K562 (cell line): Measurements from ENCODE around the gene GRWD1. TPM values are rescaled to one million over a fixed set of nuclear protein-coding genes. Genes with fewer than 3 reads are reported as not detected.

ENCODE experiments used
- ATAC-seq: fragments of 200-7000 bp; cut with Tn5 transposase; 3 replicates; pipeline ENCODE4 v1.9.1; 2020; ENCODE audit warnings: moderate library complexity
- BruUV-seq: library from RNA; stranded (reverse); fragments of 400-500 nt; replicated peaks from 2 replicates; lab custom pipeline; 2021; lab: Mats Ljungman, UMichigan
- CTCF ChIA-PET: fragments of 300-600 bp; formaldehyde crosslinking; extraction: SDS; loops from one replicate; lab custom pipeline; 2021; ENCODE audit warnings: low intra/inter-chr PET ratio; lab: Yijun Ruan, JAX
- POLR2A ChIA-PET: fragments of 300-600, 350-650 bp; sonication (Branson Sonifier 250); formaldehyde crosslinking; extraction: SDS; loops from one replicate; lab custom pipeline; 2021; ENCODE audit warnings: antibody characterized with exemption, inconsistent platforms; lab: Yijun Ruan, JAX
- DNase-seq, 4 experiments: peaks; one replicate each; pipeline versions ENCODE4 v3.0.0 to v3.0.0-alpha.2; 2011 to 2018; ENCODE audit warnings: low spot score in 3 of 4, mixed read lengths in 3 of 4; ENCODE audit errors: extremely low read depth in 1 of 4
- FAIRE-seq: peaks from 2 replicates; lab custom pipeline; 2011; peaks lifted over from hg19 to GRCh38; lab: Jason Lieb, UNC
- H2AFZ ChIP-seq: 2 replicates; pipeline ENCODE4 v1.6.0; 2011; ENCODE audit warnings: low read depth, low read length, control low read depth, inconsistent platforms
- H3K27ac ChIP-seq: fragments of 200-600 bp; 3 replicates; pipeline ENCODE4 v1.8.0; 2011; ENCODE audit warnings: low read depth, mild to moderate bottlenecking, control low read depth, inconsistent platforms, low read length, moderate library complexity, mixed read lengths; ENCODE audit errors: extremely low read depth
- H3K27me3 ChIP-seq, 2 experiments: fragments of 300-600 bp in 1 of 2; 2 replicates in 1 of 2; 3 replicates in 1 of 2; pipeline versions ENCODE4 v1.6.0 to v1.8.0; 2011; ENCODE audit warnings: inconsistent platforms in 2 of 2, low read length in 2 of 2, mild to moderate bottlenecking in 1 of 2, mixed read lengths in 1 of 2, moderate library complexity in 1 of 2; ENCODE audit not compliant: control insufficient read depth in 2 of 2, insufficient read depth in 2 of 2
- H3K36me3 ChIP-seq: fragments of 300-600 bp; 3 replicates; pipeline ENCODE4 v1.8.0; 2011; ENCODE audit warnings: mild to moderate bottlenecking, low read length, inconsistent platforms; ENCODE audit not compliant: control insufficient read depth, insufficient read depth
- H3K4me1 ChIP-seq, 2 experiments: fragments of 200-600 bp in 1 of 2; replicated peaks in 1 of 2; 2 replicates in 1 of 2; 3 replicates in 1 of 2; pipeline versions ENCODE4 v1.5.1 to v1.8.0; 2011; ENCODE audit warnings: inconsistent platforms in 2 of 2, low read length in 2 of 2, mild to moderate bottlenecking in 1 of 2, mixed read lengths in 1 of 2, moderate library complexity in 1 of 2; ENCODE audit not compliant: control insufficient read depth in 2 of 2, insufficient read depth in 2 of 2
- H3K4me2 ChIP-seq: 2 replicates; pipeline ENCODE4 v1.6.1; 2011; ENCODE audit warnings: low read length, control low read depth, inconsistent platforms, mixed read lengths; ENCODE audit not compliant: insufficient read depth
- H3K4me3 ChIP-seq: fragments of 200-600 bp; sonication (generic), shearing (Covaris generic); 2 replicates; pipeline ENCODE4 v1.5.1; 2016; ENCODE audit warnings: control low read depth, inconsistent platforms
- H3K79me2 ChIP-seq: fragments of 200-600 bp; 3 replicates; pipeline ENCODE4 v1.8.0; 2011; ENCODE audit warnings: low read length, inconsistent platforms; ENCODE audit not compliant: control insufficient read depth, insufficient read depth
- H3K9ac ChIP-seq, 2 experiments: 2 replicates each; pipeline versions ENCODE4 v1.6.0 to v1.6.1; 2011; ENCODE audit warnings: low read depth in 2 of 2, low read length in 2 of 2, control low read depth in 1 of 2, inconsistent platforms in 1 of 2, mild to moderate bottlenecking in 1 of 2, mixed read lengths in 1 of 2; ENCODE audit not compliant: insufficient read depth in 1 of 2
- H3K9me1 ChIP-seq: one replicate; pipeline ENCODE4 v1.6.0; 2011; ENCODE audit warnings: inconsistent platforms, mild to moderate bottlenecking, low read length, moderate library complexity; ENCODE audit not compliant: control insufficient read depth, insufficient read depth
- H3K9me3 ChIP-seq: replicated peaks from 2 replicates; pipeline ENCODE4 v1.5.1; 2011; ENCODE audit warnings: low read depth, low read length, inconsistent platforms; ENCODE audit not compliant: control insufficient read depth, insufficient read depth
- H4K20me1 ChIP-seq: replicated peaks from 2 replicates; pipeline ENCODE4 v1.6.1; 2011; ENCODE audit warnings: low read length, inconsistent platforms, mixed read lengths; ENCODE audit not compliant: control insufficient read depth, insufficient read depth
- BDP1 ChIP-seq: IDR thresholded peaks from 3 replicates; pipeline ENCODE4 v1.6.1; 2011; ENCODE audit not compliant: insufficient read length, insufficient read depth
- BRD9 ChIP-seq: fragments of 450-650 bp; IDR thresholded peaks from 2 replicates; pipeline ENCODE4 v1.6.1; 2018; ENCODE audit warnings: low read depth; ENCODE audit not compliant: partially characterized antibody
- CCAR2 ChIP-seq: fragments of 200-400 bp; formaldehyde crosslinking; IDR thresholded peaks from 2 replicates; pipeline ENCODE4 v1.6.1; 2017; ENCODE audit warnings: mild to moderate bottlenecking, low read depth, low read length
- CEBPZ ChIP-seq: fragments of 150-350 bp; IDR thresholded peaks from 2 replicates; pipeline ENCODE4 v1.6.1; 2014; ENCODE audit warnings: low read depth, mild to moderate bottlenecking, low read length, borderline replicate concordance
- ESRRA ChIP-seq: fragments of 450-650 bp; IDR thresholded peaks from 2 replicates; pipeline ENCODE4 v1.6.1; 2014; ENCODE audit warnings: low read depth, mild to moderate bottlenecking, moderate library complexity, borderline replicate concordance
- KLF16 ChIP-seq: IDR thresholded peaks from 2 replicates; pipeline ENCODE4 v1.6.1; 2016; ENCODE audit warnings: antibody characterized with exemption
- MLLT1 ChIP-seq, 2 experiments: fragments of 450-650 bp; IDR thresholded peaks; 2 replicates each; pipeline ENCODE4 v1.6.1; 2016
- MTA2 ChIP-seq: fragments of 450-650 bp; IDR thresholded peaks from 2 replicates; pipeline ENCODE4 v1.6.1; 2016; ENCODE audit warnings: low read depth
- POLR2AphosphoS5 ChIP-seq: IDR thresholded peaks from 2 replicates; pipeline ENCODE4 v1.6.1; 2011; ENCODE audit warnings: mild to moderate bottlenecking, low read depth, low read length, moderate library complexity; ENCODE audit not compliant: control insufficient read depth, insufficient read depth
- RBM15 ChIP-seq: fragments of 200-400 bp; formaldehyde crosslinking; IDR thresholded peaks from 2 replicates; pipeline ENCODE4 v1.6.1; 2018; ENCODE audit warnings: mild to moderate bottlenecking, low read length, moderate library complexity; ENCODE audit not compliant: insufficient read depth
- RBM39 ChIP-seq: fragments of 200-400 bp; formaldehyde crosslinking; optimal IDR thresholded peaks from 2 replicates; pipeline ENCODE3; 2018; ENCODE audit warnings: low read depth, low read length
- SMAD1 ChIP-seq: fragments of 150-350 bp; IDR thresholded peaks from 2 replicates; pipeline ENCODE4 v1.6.1; 2014; ENCODE audit warnings: low read length, low read depth; ENCODE audit not compliant: partially characterized antibody
- TAF1 ChIP-seq: IDR thresholded peaks from 2 replicates; pipeline ENCODE4 v1.6.1; 2011; ENCODE audit warnings: mild to moderate bottlenecking, low read length, moderate library complexity; ENCODE audit not compliant: insufficient read depth, control insufficient read depth, severe bottlenecking; ENCODE audit errors: extremely low read depth
- TCF3 ChIP-seq: sonication (generic); formaldehyde crosslinking; IDR thresholded peaks from 2 replicates; pipeline ENCODE4 v1.4.0; 2020; ENCODE audit warnings: mild to moderate bottlenecking, missing genetic modification reagents
- TSC22D4 ChIP-seq: fragments of 450-650 bp; IDR thresholded peaks from 2 replicates; pipeline ENCODE4 v1.6.1; 2016; ENCODE audit warnings: missing genetic modification characterization, missing biosample characterization, control low read depth
- ZNF23 ChIP-seq: fragments of 250-450 bp; sonication (Bioruptor Pico); IDR thresholded peaks from 2 replicates; pipeline ENCODE4 v1.4.0; 2020; ENCODE audit warnings: mild to moderate bottlenecking
- ZNF311 ChIP-seq: fragments of 250-450 bp; sonication (Bioruptor Pico); IDR thresholded peaks from 2 replicates; pipeline ENCODE4 v1.4.0; 2020; ENCODE audit warnings: mild to moderate bottlenecking, moderate library complexity
- ZNF764 ChIP-seq: fragments of 250-450 bp; sonication (Bioruptor Pico); IDR thresholded peaks from 2 replicates; pipeline ENCODE4 v1.4.0; 2020; ENCODE audit warnings: low read depth, mild to moderate bottlenecking, moderate library complexity
- ZNF830 ChIP-seq: fragments of 250-450 bp; sonication (Bioruptor Pico); IDR thresholded peaks from 2 replicates; pipeline ENCODE4 v1.5.0; 2021; ENCODE audit warnings: mild to moderate bottlenecking
- WGBS: fragments of 100-300 bp; shearing (Covaris generic); methylation state at CpG from one replicate; pipeline ENCODE4 v1.1.6; 2016; ENCODE audit warnings: low coverage, mixed read lengths; ENCODE audit not compliant: insufficient coverage; ENCODE audit errors: missing lambda C conversion rate; 5-methylcytosine and 5-hydroxymethylcytosine counted together
- in situ Hi-C: fragments of 300-500 bp; cut with MboI; formaldehyde crosslinking; loops from 4 replicates; pipeline ENCODE4 v1.15.0; 2018; ENCODE audit warnings: inconsistent platforms, mixed read lengths
- intact Hi-C: fragments of 100-400 bp; cut with micrococcal nuclease; formaldehyde crosslinking; loops from 2 replicates; pipeline ENCODE4 v1.14.2; 2022
- polyA plus RNA-seq, 8 experiments: library from polyadenylated mRNA; depleted of rRNA in 4 of 8; stranded (reverse) in 5 of 8; unstranded in 3 of 8; fragments of >200 nt; fragmentation: Nextera tagmentation in 2 of 8; fragmentation: Illumina TruSeq in 1 of 8; extraction: Ambion mirVana in 2 of 8; extraction: Trizol in 1 of 8; gene quantifications; 2 replicates each; pipeline versions ENCODE4 v1.2.1 to v1.2.3, GENCODE V29; 2011 to 2014; ENCODE audit warnings: inconsistent platforms in 1 of 8, missing spikeins in 1 of 8
- total RNA-seq, 7 experiments: library from RNA; depleted of rRNA in 6 of 7; stranded (reverse); fragments of >200 nt in 6 of 7; fragmentation: Illumina TruSeq in 2 of 7; extraction: Trizol in 2 of 7; gene quantifications; 2 replicates each; pipeline versions ENCODE4 v1.2.1 to v1.2.3, GENCODE V29; 2011 to 2021; ENCODE audit warnings: low replicate concordance in 1 of 7

GRWD1 gene
- total and polyA plus RNA-seq, 9 of the 15 experiments (the other 6 are each of a cell fraction or from before 2014, with no cell fraction given) = 1.5 to 87.2 (median 24.5) TPM

GRCh38 chr19:48502350-48503018 is 56.7 kb downstream of the GRWD1 start:
- H3K4me1 ChIP-seq = peaks cover 10 to 44% of the 10 kb centered on the region in 2 experiments; a peak in 4 of 5 replicates
- no peak for DNase-seq
- H3K4me3 ChIP-seq = peak overlapping the region; percentile 51
- H3K27me3 ChIP-seq = no peaks in the 10 kb centered on the region
- BruUV-seq = no TSS peak
- H3K9me1 ChIP-seq = peaks cover 3% of the 10 kb centered on the region
- peak overlapping the region; percentile 44; the same call in 2 of the 3 replicates for H3K27ac ChIP-seq
- 32% methylated on average over 22 of the region's 27 CpGs for WGBS
- H4K20me1 ChIP-seq = no peaks in the 10 kb centered on the region
- CTCF ChIA-PET = no interaction called here
- peak; percentile 61 for FAIRE-seq
- H2AFZ ChIP-seq = peak overlapping the region; percentile 82
- POLR2A ChIA-PET = interaction anchor here (0.6 to 1.5 kb wide), 5 partner anchors 21 to 119 kb away, joined by 3 to 10 read pairs (median 3); no protein-coding TSS in a partner anchor
- H3K4me2 ChIP-seq = peak overlapping the region; percentile 79
- peaks cover 7% of the 10 kb centered on the region; the same call in 2 of the 3 replicates for H3K79me2 ChIP-seq
- peak overlapping the region; percentile 12 to 87; a peak in 3 of 4 replicates for H3K9ac ChIP-seq
- peak; percentile 1; the same call in 1 of the 3 replicates for ATAC-seq
- in situ Hi-C loops (no loop called here), intact Hi-C loops (loop anchor here (5.0 kb wide), 1 partner anchor 170 kb away; no protein-coding TSS in a partner anchor)
- no peaks in the 10 kb centered on the region for H3K36me3 ChIP-seq
- H3K9me3 ChIP-seq = no peaks in the 10 kb centered on the region
- no peak for TF ChIP-seq BRD9
- TF ChIP-seq SMAD1 = no peak
- TF ChIP-seq ZNF830 (CRISPR knock-in tag) = no peak
- TF ChIP-seq ZNF764 = no peak
- TF ChIP-seq KLF16 = no peak
- no peak for TF ChIP-seq MLLT1 (IDR thresholded peaks at IDR 0.05)
- TF ChIP-seq ESRRA = no peak
- no peak for TF ChIP-seq TCF3 (CRISPR knock-in tag)
- no peak for TF ChIP-seq TAF1
- TF ChIP-seq CEBPZ = no peak
- no peak for TF ChIP-seq ZNF23 (CRISPR knock-in tag)
- no peak for TF ChIP-seq POLR2AphosphoS5
- TF ChIP-seq ZNF311 = no peak
- no peak for TF ChIP-seq MTA2
- TF ChIP-seq CCAR2 = no peak
- no peak for TF ChIP-seq RBM15
- TF ChIP-seq TSC22D4 = no peak
- no peak for TF ChIP-seq RBM39
- no peak for TF ChIP-seq BDP1
